HCT116 (cell line): ENCODE measurements around the gene EVI5L. TPM values are rescaled to one million over a fixed set of nuclear protein-coding genes. Genes with fewer than 3 reads are reported as not detected.

Experiments used
- ATAC-seq: fragments of 200-7000 bp; cut with Tn5 transposase; 2 replicates; pipeline ENCODE4 v1.9.1; 2020; ENCODE audit warnings: mild to moderate bottlenecking, moderate library complexity
- BruUV-seq: library from RNA; stranded (reverse); fragments of 400-500 nt; replicated peaks from 2 replicates; lab custom pipeline; 2021; lab: Mats Ljungman, UMichigan
- CTCF ChIA-PET: fragments of 300-600 bp; sonication (Branson Sonifier 250); formaldehyde crosslinking; loops from one replicate; lab custom pipeline; 2021; ENCODE audit warnings: antibody characterized with exemption; lab: Charles Lee
- POLR2A ChIA-PET: fragments of 300-600, 350-600 bp; sonication (Branson Sonifier 250); formaldehyde crosslinking; loops from one replicate; lab custom pipeline; 2021; ENCODE audit warnings: antibody characterized with exemption; lab: Charles Lee
- RAD21 ChIA-PET, 2 experiments: fragments of 300-600 bp; sonication (Branson Sonifier 250); formaldehyde crosslinking; loops; one replicate each; lab custom pipeline; 2023; ENCODE audit warnings: low total read pairs in 2 of 2; ENCODE audit not compliant: uncharacterized antibody in 2 of 2, unreplicated experiment in 2 of 2, low non-redundant PET in 1 of 2; lab: Charles Lee
- DNase-seq: peaks from one replicate; pipeline ENCODE4 v3.0.0-alpha.2; 2010; ENCODE audit warnings: low read depth, low spot score
- H2AFZ ChIP-seq: fragments of 200-600 bp; shearing (Covaris generic), sonication (generic); 2 replicates; pipeline ENCODE4 v1.6.1; 2017; ENCODE audit warnings: low read depth, mixed run types, mixed read lengths, antibody characterized with exemption, low read length; ENCODE audit not compliant: poor library complexity, severe bottlenecking
- H3K27ac ChIP-seq: 2 replicates; pipeline ENCODE4 v1.5.1; 2012; ENCODE audit warnings: low read depth, low read length
- H3K27me3 ChIP-seq: fragments of 200-600 bp; sonication (generic); 2 replicates; pipeline ENCODE4 v1.6.1; 2016; ENCODE audit warnings: mixed run types, low read length, mixed read lengths; ENCODE audit not compliant: insufficient read depth
- H3K36me3 ChIP-seq, 2 experiments: fragments of 200-500 bp in 1 of 2; fragments of 200-600 bp in 1 of 2; sonication (Bioruptor generic) in 1 of 2; sonication (generic) in 1 of 2; 2 replicates each; pipeline versions ENCODE4 v1.5.1 to v1.6.1; 2014 to 2016; ENCODE audit warnings: low read length in 2 of 2, inconsistent platforms in 1 of 2, mixed read lengths in 1 of 2, mixed run types in 1 of 2; ENCODE audit not compliant: insufficient read depth in 2 of 2, control insufficient read depth in 1 of 2
- H3K4me1 ChIP-seq, 2 experiments: fragments of 200-600 bp in 1 of 2; sonication (generic) in 1 of 2; 2 replicates each; pipeline versions ENCODE4 v1.5.1 to v1.6.1; 2012 to 2017; ENCODE audit warnings: low read length in 2 of 2, inconsistent platforms in 1 of 2, mild to moderate bottlenecking in 1 of 2, mixed read lengths in 1 of 2, mixed run types in 1 of 2, moderate library complexity in 1 of 2; ENCODE audit not compliant: insufficient read depth in 2 of 2, control insufficient read depth in 1 of 2
- H3K4me2 ChIP-seq: fragments of 200-600 bp; sonication (generic); 2 replicates; pipeline ENCODE4 v1.6.1; 2017; ENCODE audit warnings: mixed run types, low read length, mixed read lengths
- H3K4me3 ChIP-seq, 2 experiments: fragments of 200-600 bp in 1 of 2; sonication (generic) in 1 of 2; replicated peaks in 1 of 2; 2 replicates each; pipeline ENCODE4 v1.5.1; 2011 to 2016; ENCODE audit warnings: low read length in 2 of 2, control low read depth in 1 of 2, low read depth in 1 of 2, mild to moderate bottlenecking in 1 of 2, mixed read lengths in 1 of 2, mixed run types in 1 of 2
- H3K79me2 ChIP-seq: fragments of 200-600 bp; sonication (generic); 2 replicates; pipeline ENCODE4 v1.6.1; 2017; ENCODE audit warnings: mild to moderate bottlenecking, mixed run types, low read length, moderate library complexity, mixed read lengths; ENCODE audit not compliant: insufficient read depth
- H3K9ac ChIP-seq: fragments of 200-600 bp; sonication (generic); 2 replicates; pipeline ENCODE4 v1.6.1; 2016; ENCODE audit warnings: low read length, mixed read lengths
- H3K9me2 ChIP-seq: fragments of 200-600 bp; sonication (generic), shearing (Covaris generic); 2 replicates; pipeline ENCODE4 v1.6.1; 2017; ENCODE audit warnings: mixed run types, mild to moderate bottlenecking, moderate library complexity; ENCODE audit not compliant: insufficient read depth
- H3K9me3 ChIP-seq, 2 experiments: fragments of 200-500 bp in 1 of 2; fragments of 200-600 bp in 1 of 2; sonication (Bioruptor generic) in 1 of 2; sonication (generic) in 1 of 2; 2 replicates each; pipeline ENCODE4 v1.6.1; 2014 to 2017; ENCODE audit warnings: low read length in 2 of 2, mixed read lengths in 2 of 2, inconsistent platforms in 1 of 2, low read depth in 1 of 2, mild to moderate bottlenecking in 1 of 2, mixed run types in 1 of 2, moderate library complexity in 1 of 2; ENCODE audit not compliant: control insufficient read depth in 1 of 2, insufficient read depth in 1 of 2
- H4K20me1 ChIP-seq: fragments of 200-600 bp; sonication (generic), shearing (Covaris generic); 2 replicates; pipeline ENCODE4 v1.6.1; 2017; ENCODE audit warnings: mixed run types, mild to moderate bottlenecking, moderate library complexity; ENCODE audit not compliant: insufficient read depth
- ATF3 ChIP-seq: IDR thresholded peaks from 2 replicates; pipeline ENCODE4 v1.6.1; 2012
- CBX3 ChIP-seq: IDR thresholded peaks from 2 replicates; pipeline ENCODE4 v1.6.1; 2012; ENCODE audit warnings: low read depth
- CEBPB ChIP-seq: IDR thresholded peaks from 2 replicates; pipeline ENCODE4 v1.6.1; 2012; ENCODE audit warnings: low read depth
- CTCF ChIP-seq, 3 experiments: fragments of 200-600 bp in 1 of 3; sonication (generic) in 1 of 3; IDR thresholded peaks in 2 of 3; conservative IDR thresholded peaks in 1 of 3; 2 replicates each; pipeline ENCODE4 v1.5.1; 2012 to 2017; ENCODE audit warnings: low read depth in 2 of 3, low read length in 2 of 3, antibody characterized with exemption in 1 of 3, borderline replicate concordance in 1 of 3, control low read depth in 1 of 3, mild to moderate bottlenecking in 1 of 3, mixed read lengths in 1 of 3, mixed run types in 1 of 3, moderate library complexity in 1 of 3; ENCODE audit not compliant: insufficient read depth in 1 of 3
- EGR1 ChIP-seq: IDR thresholded peaks from 2 replicates; pipeline ENCODE4 v1.6.1; 2012; ENCODE audit warnings: low read depth
- ELF1 ChIP-seq: IDR thresholded peaks from 2 replicates; pipeline ENCODE4 v1.6.1; 2012; ENCODE audit warnings: low read depth, borderline replicate concordance
- EZH2 ChIP-seq: fragments of 200-600 bp; sonication (generic); IDR thresholded peaks from 2 replicates; pipeline ENCODE4 v1.6.1; 2017; ENCODE audit warnings: antibody characterized with exemption, mixed run types
- JUND ChIP-seq: IDR thresholded peaks from 2 replicates; pipeline ENCODE4 v1.6.1; 2012
- MAX ChIP-seq: IDR thresholded peaks from 2 replicates; pipeline ENCODE4 v1.6.1; 2012
- POLR2A ChIP-seq: IDR thresholded peaks from 2 replicates; pipeline ENCODE4 v1.7.0; 2011; ENCODE audit warnings: borderline replicate concordance; ENCODE audit not compliant: insufficient read depth, insufficient read length; ENCODE audit errors: extremely low read depth
- RAD21 ChIP-seq: IDR thresholded peaks from 2 replicates; pipeline ENCODE4 v1.6.1; 2012; ENCODE audit warnings: low read depth, mild to moderate bottlenecking
- SIN3A ChIP-seq: IDR thresholded peaks from 2 replicates; pipeline ENCODE4 v1.6.1; 2012; ENCODE audit warnings: low read depth
- SP1 ChIP-seq: IDR thresholded peaks from 2 replicates; pipeline ENCODE4 v1.6.1; 2012; ENCODE audit warnings: low read depth
- TCF7L2 ChIP-seq: IDR thresholded peaks from 2 replicates; pipeline ENCODE4 v1.7.0; 2011; ENCODE audit warnings: borderline replicate concordance, inconsistent platforms; ENCODE audit not compliant: insufficient read depth, insufficient read length; ENCODE audit errors: extremely low read depth
- YY1 ChIP-seq: IDR thresholded peaks from 2 replicates; pipeline ENCODE4 v1.6.1; 2011; ENCODE audit warnings: low read length, low read depth, moderate library complexity, mild to moderate bottlenecking; ENCODE audit not compliant: insufficient replicate concordance; ENCODE audit errors: extremely low read depth
- ZFX ChIP-seq: fragments of 450-650 bp; IDR thresholded peaks from 2 replicates; pipeline ENCODE4 v1.6.1; 2017
- intact Hi-C: fragments of 100-400 bp; cut with micrococcal nuclease; formaldehyde crosslinking; loops from 2 replicates; pipeline ENCODE4 v1.10.0; 2022
- total RNA-seq: library from RNA; stranded (reverse); gene quantifications from one replicate; pipeline ENCODE4 v1.2.1, GENCODE V29; 2021; ENCODE audit not compliant: unreplicated experiment
- TF ChIP-seq, protein P1 (sequence below): IDR thresholded peaks from 2 replicates; pipeline ENCODE4 v1.6.1; 2012; ENCODE audit warnings: low read depth

EVI5L gene
- total RNA-seq, 1 experiment from 2014 or later, result 15.0 TPM

DNA sequence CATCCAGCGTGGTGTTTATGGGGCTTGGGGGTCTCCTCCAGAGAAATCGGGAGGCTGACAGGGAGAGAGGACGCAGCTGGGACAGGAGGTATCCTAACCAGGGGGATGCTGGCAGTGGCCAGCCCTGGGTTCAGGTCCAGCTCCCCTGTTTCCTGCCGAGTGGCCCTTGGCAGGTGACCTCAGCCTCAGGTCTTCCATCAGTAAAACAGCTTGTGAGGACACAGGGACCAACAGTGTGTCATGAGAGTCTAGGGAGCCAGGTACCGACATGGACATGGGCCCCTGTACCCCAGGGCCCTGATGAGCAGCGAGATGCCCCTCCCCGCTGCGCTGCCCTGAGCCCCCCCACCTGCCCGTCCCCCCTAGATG, 19.6 kb downstream of the EVI5L start:
- Histone ChIP-seq H3K79me2 (no peaks in the 10 kb centered on the region), H3K27ac (no peak overlapping the region), H3K4me1 (peaks cover 11 to 18% of the 10 kb centered on the region in 2 experiments; a peak in 3 of 4 replicates), H3K4me3 (no peak overlapping the region), H3K9ac (no peak overlapping the region), H2AFZ (no peak overlapping the region), H3K9me3 (no peaks in the 10 kb centered on the region), H3K27me3 (no peaks in the 10 kb centered on the region), H4K20me1 (no peaks in the 10 kb centered on the region), H3K4me2 (no peak overlapping the region), H3K36me3 (no peaks in the 10 kb centered on the region), H3K9me2 (no peaks in the 10 kb centered on the region)
- RAD21 ChIA-PET, result no interaction called here
- CTCF ChIA-PET, result no interaction called here
- ATAC-seq, result no peak
- TF ChIP-seq POLR2A (no peak), CTCF (IDR thresholded peaks at IDR 0.05 in 2 of 3, conservative IDR thresholded peaks at IDR 0.05 in 1 of 3; ENCODE audit: borderline replicate concordance in 1 of 3, insufficient read depth in 1 of 3, low read depth in 2 of 3, low read length in 2 of 3) (no peak), EZH2 (no peak), ELF1 (no peak), EGR1 (no peak), RAD21 (no peak), ATF3 (no peak), CEBPB (no peak), MAX (no peak), ZFX (no peak), SP1 (no peak), YY1 (no peak), JUND (no peak), SIN3A (no peak), CBX3 (no peak), TCF7L2 (no peak)
- TF ChIP-seq, protein P1, sequence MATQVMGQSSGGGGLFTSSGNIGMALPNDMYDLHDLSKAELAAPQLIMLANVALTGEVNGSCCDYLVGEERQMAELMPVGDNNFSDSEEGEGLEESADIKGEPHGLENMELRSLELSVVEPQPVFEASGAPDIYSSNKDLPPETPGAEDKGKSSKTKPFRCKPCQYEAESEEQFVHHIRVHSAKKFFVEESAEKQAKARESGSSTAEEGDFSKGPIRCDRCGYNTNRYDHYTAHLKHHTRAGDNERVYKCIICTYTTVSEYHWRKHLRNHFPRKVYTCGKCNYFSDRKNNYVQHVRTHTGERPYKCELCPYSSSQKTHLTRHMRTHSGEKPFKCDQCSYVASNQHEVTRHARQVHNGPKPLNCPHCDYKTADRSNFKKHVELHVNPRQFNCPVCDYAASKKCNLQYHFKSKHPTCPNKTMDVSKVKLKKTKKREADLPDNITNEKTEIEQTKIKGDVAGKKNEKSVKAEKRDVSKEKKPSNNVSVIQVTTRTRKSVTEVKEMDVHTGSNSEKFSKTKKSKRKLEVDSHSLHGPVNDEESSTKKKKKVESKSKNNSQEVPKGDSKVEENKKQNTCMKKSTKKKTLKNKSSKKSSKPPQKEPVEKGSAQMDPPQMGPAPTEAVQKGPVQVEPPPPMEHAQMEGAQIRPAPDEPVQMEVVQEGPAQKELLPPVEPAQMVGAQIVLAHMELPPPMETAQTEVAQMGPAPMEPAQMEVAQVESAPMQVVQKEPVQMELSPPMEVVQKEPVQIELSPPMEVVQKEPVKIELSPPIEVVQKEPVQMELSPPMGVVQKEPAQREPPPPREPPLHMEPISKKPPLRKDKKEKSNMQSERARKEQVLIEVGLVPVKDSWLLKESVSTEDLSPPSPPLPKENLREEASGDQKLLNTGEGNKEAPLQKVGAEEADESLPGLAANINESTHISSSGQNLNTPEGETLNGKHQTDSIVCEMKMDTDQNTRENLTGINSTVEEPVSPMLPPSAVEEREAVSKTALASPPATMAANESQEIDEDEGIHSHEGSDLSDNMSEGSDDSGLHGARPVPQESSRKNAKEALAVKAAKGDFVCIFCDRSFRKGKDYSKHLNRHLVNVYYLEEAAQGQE, result no peak
- intact Hi-C loops, result no loop called here
- no TSS peak for BruUV-seq
- DNase-seq, result no peak
- POLR2A ChIA-PET, result no interaction called here
